Common myeloid progenitor, CD34-positive (primary cell): ENCODE data around the gene GCA.
A peak's percentile ranks its signal among the peaks of the same experiment; 100 is the strongest.

ENCODE experiments used
- CTCF ChIA-PET: fragments of 350-600 bp; sonication (Branson Sonifier 250); formaldehyde crosslinking; loops from one replicate; lab custom pipeline; 2021; ENCODE audit warnings: antibody characterized with exemption; lab: Charles Lee
- POLR2A ChIA-PET: fragments of 350-600 bp; sonication (Branson Sonifier 250); formaldehyde crosslinking; loops from one replicate; lab custom pipeline; 2021; ENCODE audit warnings: antibody characterized with exemption; lab: Charles Lee
- DNase-seq, 3 donors: peaks; one replicate each; pipeline versions ENCODE4 v3.0.0 to v3.0.0-alpha.2; 2013
- H3K27ac ChIP-seq, 2 experiments: 1 replicate in 1 of 2; 2 replicates in 1 of 2; pipeline ENCODE4 v1.7.0; 2013; ENCODE audit warnings: inconsistent platforms in 2 of 2, low read length in 2 of 2, mild to moderate bottlenecking in 2 of 2, low read depth in 1 of 2, moderate library complexity in 1 of 2; ENCODE audit not compliant: severe bottlenecking in 2 of 2, insufficient read depth in 1 of 2, poor library complexity in 1 of 2
- H3K27me3 ChIP-seq, 5 experiments: replicated peaks in 2 of 5; 1 replicate in 3 of 5; 2 replicates in 2 of 5; pipeline versions ENCODE4 v1.6.1 to v1.7.0; 2013; ENCODE audit warnings: low read length in 4 of 5, mild to moderate bottlenecking in 2 of 5, moderate library complexity in 2 of 5, inconsistent platforms in 1 of 5; ENCODE audit not compliant: insufficient read depth in 5 of 5, control insufficient read depth in 4 of 5
- H3K36me3 ChIP-seq, 4 experiments: 1 replicate in 2 of 4; 2 replicates in 2 of 4; pipeline versions ENCODE4 v1.6.1 to v1.7.0; 2013; ENCODE audit warnings: low read length in 3 of 4, control low read depth in 1 of 4, mild to moderate bottlenecking in 1 of 4; ENCODE audit not compliant: control insufficient read depth in 4 of 4, insufficient read depth in 4 of 4
- H3K4me1 ChIP-seq, 4 experiments: 1 replicate in 3 of 4; 2 replicates in 1 of 4; pipeline versions ENCODE4 v1.6.1 to v1.7.1; 2013; ENCODE audit warnings: low read length in 3 of 4, mild to moderate bottlenecking in 3 of 4, control low read depth in 1 of 4, inconsistent platforms in 1 of 4, moderate library complexity in 1 of 4; ENCODE audit not compliant: control insufficient read depth in 4 of 4, insufficient read depth in 4 of 4; ENCODE audit errors: control extremely low read depth in 1 of 4
- H3K4me3 ChIP-seq, 7 experiments: 1 replicate in 4 of 7; 2 replicates in 3 of 7; pipeline versions ENCODE4 v1.5.1 to v1.7.0; 2013; ENCODE audit warnings: mild to moderate bottlenecking in 7 of 7, low read length in 6 of 7, moderate library complexity in 6 of 7, inconsistent platforms in 2 of 7, low read depth in 2 of 7, control low read depth in 1 of 7; ENCODE audit not compliant: insufficient read depth in 4 of 7, control insufficient read depth in 1 of 7; ENCODE audit errors: extremely low read depth in 1 of 7
- H3K9me3 ChIP-seq, 5 experiments: 1 replicate in 4 of 5; 2 replicates in 1 of 5; pipeline versions ENCODE4 v1.6.1 to v1.7.1; 2013; ENCODE audit warnings: low read length in 4 of 5, mild to moderate bottlenecking in 2 of 5, inconsistent platforms in 1 of 5, low read depth in 1 of 5, moderate library complexity in 1 of 5; ENCODE audit not compliant: control insufficient read depth in 4 of 5, insufficient read depth in 2 of 5; ENCODE audit errors: control extremely low read depth in 1 of 5
- WGBS: methylation state at CpG from one replicate; pipeline ENCODE4 v1.1.5; 2013; ENCODE audit not compliant: insufficient coverage; 5-methylcytosine and 5-hydroxymethylcytosine counted together

Gene GCA

DNA sequence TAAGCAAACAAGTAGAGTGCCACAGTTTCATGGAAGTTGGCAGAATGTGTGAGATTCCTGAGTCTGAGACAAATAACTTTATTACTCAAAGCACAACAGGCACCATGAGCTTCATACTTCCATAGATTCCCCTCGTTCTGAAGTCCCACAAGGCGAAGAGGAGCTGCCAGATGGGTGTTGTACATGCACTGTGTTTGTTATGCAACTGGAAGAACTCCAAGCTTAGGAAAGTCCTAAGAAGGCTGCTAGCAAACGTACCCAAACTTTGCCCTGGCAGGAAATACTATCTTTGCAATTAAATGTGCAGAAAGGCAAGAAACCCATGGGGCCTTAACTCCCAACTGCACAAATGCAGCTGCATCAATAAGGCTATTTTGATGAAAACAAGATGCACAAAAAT, 1.6 kb upstream of the GCA start:
- Histone ChIP-seq H3K9me3 (no peaks in the 10 kb centered on the region), H3K36me3 (peaks cover 0 to 2% (median under 1%) of the 10 kb centered on the region in 4 experiments), H3K27me3 (no peaks in the 10 kb centered on the region), H3K4me1 (peaks cover 2 to 18% (median 13%) of the 10 kb centered on the region in 4 experiments), H3K27ac (no peak overlapping the region), H3K4me3 (peak overlapping the region in 1 of 7 experiments; percentile 25)
- ChIA-PET CTCF (interaction anchor here (0.8 to 2.7 kb wide), 4 partner anchors 8 to 44 kb away, joined by 3 to 9 read pairs (median 5); no protein-coding TSS in a partner anchor), POLR2A (no interaction called here)
- 100% methylated on average over 1 of the region's 3 CpGs for WGBS
- DNase-seq: no peak

- peaks cover 0 to 3% (median under 1%) of the 10 kb centered on the region in 4 experiments for H3K36me3 ChIP-seq
- ChIA-PET POLR2A (no interaction called here), CTCF (interaction anchor here (0.8 to 2.7 kb wide), 5 partner anchors 8 to 45 kb away, joined by 3 to 9 read pairs (median 5); partner anchors contain the start of gene IFIH1)
- H3K27ac ChIP-seq: no peak overlapping the region
- peak overlapping the region in 2 of 7 experiments; percentile 79 to 91 for H3K4me3 ChIP-seq
- H3K4me1 ChIP-seq: peaks cover 2 to 18% (median 13%) of the 10 kb centered on the region in 4 experiments
- H3K9me3 ChIP-seq: no peaks in the 10 kb centered on the region
- no peak for DNase-seq
- 100% methylated on average over 2 of the region's 2 CpGs for WGBS
- no peaks in the 10 kb centered on the region for H3K27me3 ChIP-seq
Observed at GRCh38 chr2:162342841-162343240, 1.1 kb upstream of the GCA start.

- DNase-seq: no peak
- Histone ChIP-seq H3K36me3 (peaks cover 0 to 3% (median under 1%) of the 10 kb centered on the region in 4 experiments), H3K4me1 (peaks cover 2 to 18% (median 13%) of the 10 kb centered on the region in 4 experiments), H3K4me3 (peak overlapping the region in 6 of 7 experiments; percentile 79 to 99 (median 94)), H3K27me3 (no peaks in the 10 kb centered on the region), H3K27ac (peak overlapping the region in 1 of 2 experiments; percentile 78), H3K9me3 (no peaks in the 10 kb centered on the region)
- POLR2A ChIA-PET: interaction anchor here (1.0 kb wide), 1 partner anchor 25 kb away, joined by 6 read pairs; the partner anchor contains the start of gene IFIH1
- CTCF ChIA-PET: interaction anchor here (1.2 to 2.7 kb wide), 4 partner anchors 9 to 45 kb away, joined by 3 to 9 read pairs (median 6); partner anchors contain the start of gene IFIH1
- 43% methylated on average over 3 of the region's 4 CpGs for WGBS
Observed at GRCh38 chr2:162343492-162343823, 474 bp upstream of the GCA start.

GRCh38 chr2:162344617-162344950, 652 bp downstream of the GCA start:
- ChIA-PET POLR2A (interaction anchor here (0.6 kb wide), 1 partner anchor 1026 kb away, joined by 3 read pairs; no protein-coding TSS in a partner anchor), CTCF (interaction anchor here (2.2 kb wide), 1 partner anchor 10 kb away, joined by 9 read pairs; no protein-coding TSS in a partner anchor)
- DNase-seq: peak in 1 of 3 donors; percentile 91
- Histone ChIP-seq H3K27ac (peak overlapping the region; percentile 67 to 78), H3K9me3 (no peaks in the 10 kb centered on the region), H3K36me3 (peaks cover 0 to 6% (median under 1%) of the 10 kb centered on the region in 4 experiments), H3K4me1 (peaks cover 2 to 18% (median 13%) of the 10 kb centered on the region in 4 experiments), H3K4me3 (peak overlapping the region; percentile 79 to 99 (median 94)), H3K27me3 (no peaks in the 10 kb centered on the region)
- WGBS: 0% methylated on average over 5 of the region's 8 CpGs

DNA sequence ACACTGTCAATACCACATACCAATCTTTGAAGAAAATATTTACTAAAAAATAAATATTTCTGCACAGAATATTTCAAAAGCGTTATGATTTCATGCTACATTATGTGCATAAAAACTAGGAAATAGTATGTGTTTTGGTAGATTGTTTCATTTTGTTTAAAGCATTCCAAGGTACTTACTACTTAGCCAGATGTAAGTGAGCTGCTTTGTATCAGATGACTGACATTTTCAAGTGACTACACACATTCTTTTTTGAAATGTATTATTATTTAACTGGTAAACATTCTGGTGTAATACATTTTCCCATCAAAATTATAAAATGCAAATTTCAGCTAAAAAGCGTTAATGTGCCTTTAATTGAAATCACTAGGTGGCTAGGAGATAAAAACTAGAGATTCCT, 21.5 kb downstream of the GCA start:
- no peaks in the 10 kb centered on the region for H3K27me3 ChIP-seq
- ChIA-PET CTCF (no interaction called here), POLR2A (no interaction called here)
- H3K4me1 ChIP-seq: no peaks in the 10 kb centered on the region
- H3K36me3 ChIP-seq: peaks cover 2 to 6% (median 4%) of the 10 kb centered on the region in 4 experiments
- no peak overlapping the region for H3K27ac ChIP-seq
- no peaks in the 10 kb centered on the region for H3K9me3 ChIP-seq
- WGBS: no CpG with 5 or more reads among the region's 2 CpGs
- no peak overlapping the region for H3K4me3 ChIP-seq
- no peak for DNase-seq

DNA sequence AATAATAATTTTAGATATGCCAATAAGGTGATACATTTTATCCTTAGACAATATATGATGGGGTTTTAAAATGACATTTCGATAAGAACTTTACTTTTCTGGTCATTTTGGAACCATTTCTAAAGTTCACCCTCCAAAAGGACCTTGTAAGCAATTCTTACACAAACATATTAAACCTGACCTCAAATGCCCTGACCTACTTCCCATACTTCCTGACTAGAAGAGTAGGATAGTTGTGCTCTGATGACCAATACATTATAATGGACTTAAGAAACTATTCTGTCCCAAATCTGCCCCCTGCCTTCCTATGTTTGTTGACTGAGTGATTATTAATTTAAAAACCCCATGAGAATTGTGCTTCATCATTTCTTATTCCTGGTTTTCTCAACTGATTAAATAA, 24.6 kb downstream of the GCA start:
- H3K27ac ChIP-seq: no peak overlapping the region
- H3K9me3 ChIP-seq: no peaks in the 10 kb centered on the region
- no CpG with 5 or more reads among the region's 1 CpG for WGBS
- H3K4me3 ChIP-seq: no peak overlapping the region
- no peaks in the 10 kb centered on the region for H3K27me3 ChIP-seq
- ChIA-PET POLR2A (no interaction called here), CTCF (no interaction called here)
- DNase-seq: no peak
- H3K36me3 ChIP-seq: peaks cover 0 to 2% (median 0%) of the 10 kb centered on the region in 4 experiments
- H3K4me1 ChIP-seq: no peaks in the 10 kb centered on the region

DNA sequence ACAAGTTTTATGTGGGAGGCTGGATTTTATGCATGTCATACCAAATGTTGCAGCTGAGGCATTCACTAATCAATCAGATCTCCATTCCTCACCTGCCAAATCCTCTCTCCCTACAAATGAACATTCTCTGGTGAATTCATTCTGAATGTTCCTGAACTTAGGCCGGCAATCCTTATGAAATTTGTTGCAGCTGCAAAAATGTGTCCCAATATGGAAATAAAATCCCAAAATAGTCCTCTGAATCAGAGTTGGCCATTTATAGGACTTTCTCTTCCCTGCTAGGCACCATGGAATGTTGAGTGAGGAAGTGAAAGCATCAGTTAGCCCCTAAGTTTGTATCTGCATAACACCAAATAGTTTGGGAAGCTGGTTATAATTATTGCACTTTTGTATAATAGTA, 25.6 kb downstream of the GCA start:
- DNase-seq: no peak
- ChIA-PET POLR2A (no interaction called here), CTCF (no interaction called here)
- no peak overlapping the region for H3K27ac ChIP-seq
- 100% methylated on average over 1 of the region's 1 CpG for WGBS
- no peaks in the 10 kb centered on the region for H3K27me3 ChIP-seq
- no peak overlapping the region for H3K4me3 ChIP-seq
- no peaks in the 10 kb centered on the region for H3K9me3 ChIP-seq
- H3K36me3 ChIP-seq: no peaks in the 10 kb centered on the region
- no peaks in the 10 kb centered on the region for H3K4me1 ChIP-seq
